G401.6 (cell line): Measurements from ENCODE around the gene FRMD6.
"Not testable (repeated sequence)": the region's sequence is repeated elsewhere in the genome, so short reads cannot be mapped to it uniquely, and the experiment has no call there.

Source experiments
- FAIRE-seq: peaks from 2 replicates; lab custom pipeline; 2012; peaks lifted over from hg19 to GRCh38; lab: Jason Lieb, UNC

The FRMD6 gene

DNA sequence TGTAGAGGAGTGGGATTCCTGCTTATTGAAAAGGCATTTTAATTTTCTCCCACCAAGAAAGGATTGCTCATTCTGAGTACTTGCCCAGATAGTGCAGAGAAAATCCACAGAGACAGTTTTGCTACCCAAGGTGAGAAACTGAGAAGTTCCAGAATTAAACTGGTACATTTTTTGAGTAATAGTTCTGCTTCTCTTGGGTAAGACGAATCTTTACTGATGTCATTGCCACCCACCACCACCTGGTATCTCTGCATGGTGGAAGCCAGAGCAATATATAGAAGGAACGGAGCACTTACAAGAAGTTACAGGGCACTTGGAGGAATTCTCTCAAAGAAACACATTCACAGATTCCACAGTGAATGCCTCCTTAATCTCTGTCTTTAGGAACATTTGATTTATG, 20.7 kb upstream of the FRMD6 start:
- no peak for FAIRE-seq

DNA sequence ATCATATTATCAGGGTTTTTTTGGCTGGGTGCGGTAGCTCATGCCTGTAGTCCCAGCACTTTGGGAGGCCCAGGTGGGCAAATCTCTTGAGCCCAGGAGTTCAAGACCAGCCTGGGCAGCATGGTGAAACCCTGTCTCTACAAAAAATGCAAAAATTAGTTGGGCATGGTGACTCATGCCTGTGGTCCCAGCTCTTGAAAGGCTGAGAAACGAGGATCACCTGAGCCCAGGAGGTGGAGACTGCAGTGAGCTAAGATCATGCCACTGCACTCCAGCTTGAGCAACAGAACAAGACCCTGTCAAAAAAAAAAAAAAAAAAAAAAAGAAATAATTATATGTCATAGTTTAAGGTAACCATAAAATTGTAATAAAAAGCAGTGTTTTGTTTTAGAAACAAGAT, 18.4 kb upstream of the FRMD6 start:
- not testable (repeated sequence) for FAIRE-seq

DNA sequence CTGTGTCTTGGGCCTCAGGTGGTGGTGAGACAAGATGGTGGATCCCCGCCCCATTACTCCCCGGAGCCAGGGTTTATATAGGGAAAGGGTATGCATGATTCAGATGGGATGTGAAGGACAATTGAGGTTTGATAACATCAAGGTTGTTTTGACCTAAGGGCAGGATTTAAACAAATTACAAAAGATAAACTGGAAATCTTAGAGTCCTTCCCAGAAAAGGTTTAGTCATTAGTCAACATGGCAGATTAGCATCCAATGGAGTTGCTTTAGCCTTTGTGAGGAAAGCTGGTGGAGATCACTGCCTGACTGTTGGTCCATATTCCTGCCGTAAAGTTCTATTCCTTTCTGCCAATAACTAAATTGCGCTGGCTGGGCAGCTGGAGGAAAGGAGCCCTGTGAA, 15.6 kb upstream of the FRMD6 start:
- no peak for FAIRE-seq

DNA sequence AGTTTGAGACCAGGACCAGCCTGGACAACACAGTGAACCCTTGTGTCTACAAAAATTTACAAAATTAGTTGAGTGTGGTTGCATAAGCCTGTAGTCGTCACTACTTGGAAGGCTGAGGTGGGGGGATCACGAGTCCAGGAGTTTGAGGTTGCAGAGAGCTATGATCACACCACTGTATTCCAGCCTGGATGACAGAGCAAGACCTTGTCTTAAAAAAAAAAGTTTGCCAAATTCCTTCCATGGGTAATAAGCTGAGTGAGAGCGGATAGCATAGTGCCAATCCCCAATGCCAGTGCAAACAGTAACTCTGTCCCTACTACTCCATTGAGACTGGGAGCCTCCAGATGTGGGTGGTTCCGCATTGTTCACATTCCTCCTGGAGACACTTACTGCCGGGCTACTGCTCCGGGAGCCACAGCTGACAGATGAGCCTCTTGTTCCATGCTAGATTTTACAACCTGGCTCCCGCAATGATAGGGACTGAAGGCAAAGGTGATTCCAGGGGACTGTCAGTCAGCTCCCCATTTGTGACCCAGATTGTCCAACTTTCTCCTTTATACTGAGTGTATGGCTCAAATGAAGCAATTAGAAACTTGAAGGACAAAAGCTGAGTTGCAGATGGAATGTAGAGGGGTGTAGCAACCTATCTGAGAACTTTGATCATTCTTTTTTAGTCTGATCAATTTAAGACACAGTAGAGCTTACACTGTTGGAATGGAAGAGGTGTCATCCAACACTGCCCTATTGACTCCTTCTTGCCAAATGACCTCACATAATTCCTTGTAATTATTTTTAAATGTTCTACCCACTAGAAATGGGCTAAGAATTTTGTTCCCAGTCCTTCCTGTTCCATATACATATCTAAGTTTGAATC, 13.4 kb upstream of the FRMD6 start:
- no peak for FAIRE-seq

DNA sequence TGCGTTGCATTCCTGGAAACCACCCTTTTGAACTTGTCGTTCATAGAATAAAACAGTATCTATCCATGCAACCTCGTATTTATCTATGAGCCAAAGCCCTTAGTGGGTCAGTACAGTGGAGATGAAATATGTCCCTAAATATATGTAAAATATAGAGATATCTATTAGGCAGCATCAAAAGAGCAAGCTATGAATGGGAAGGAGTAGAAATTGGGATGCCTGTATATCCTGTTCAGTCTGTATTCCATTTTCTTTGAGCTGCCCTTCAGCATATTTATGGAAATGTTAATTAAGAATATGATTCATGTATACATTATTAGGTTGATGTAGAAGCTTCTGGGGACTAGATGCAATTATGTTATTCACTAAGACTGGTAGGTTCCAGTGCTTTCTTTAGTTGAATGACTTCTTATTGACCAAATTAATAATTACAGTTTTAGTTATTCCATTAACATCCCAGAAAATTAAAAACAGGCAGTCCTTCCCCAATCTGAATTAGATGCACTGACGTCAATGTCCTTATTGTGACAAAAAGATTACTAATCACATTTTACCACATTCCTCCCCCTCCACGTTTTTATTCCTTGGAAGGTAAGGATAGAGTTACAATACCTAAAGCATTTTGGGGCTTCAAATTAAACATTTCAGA, 11.9 kb upstream of the FRMD6 start:
- FAIRE-seq = no peak

DNA sequence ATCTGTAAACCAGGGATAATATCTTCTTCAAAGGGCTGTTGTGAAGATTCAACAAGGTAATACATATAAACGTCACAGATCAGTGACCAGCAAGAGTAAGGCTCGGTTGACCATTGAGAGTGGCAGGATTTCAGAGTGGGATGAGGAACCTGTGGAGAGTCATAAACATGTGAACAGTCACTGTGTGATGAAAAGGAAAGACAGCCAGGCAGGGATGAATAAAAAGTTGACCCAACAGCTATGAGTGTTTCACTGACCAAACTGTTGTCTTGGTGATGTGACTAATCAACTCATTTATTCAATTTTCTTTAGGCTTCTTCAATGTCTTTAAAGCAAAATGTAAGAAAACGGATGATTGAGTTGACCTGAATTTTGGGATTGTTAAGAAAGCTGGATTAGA, 8.6 kb upstream of the FRMD6 start:
- FAIRE-seq = no peak

DNA sequence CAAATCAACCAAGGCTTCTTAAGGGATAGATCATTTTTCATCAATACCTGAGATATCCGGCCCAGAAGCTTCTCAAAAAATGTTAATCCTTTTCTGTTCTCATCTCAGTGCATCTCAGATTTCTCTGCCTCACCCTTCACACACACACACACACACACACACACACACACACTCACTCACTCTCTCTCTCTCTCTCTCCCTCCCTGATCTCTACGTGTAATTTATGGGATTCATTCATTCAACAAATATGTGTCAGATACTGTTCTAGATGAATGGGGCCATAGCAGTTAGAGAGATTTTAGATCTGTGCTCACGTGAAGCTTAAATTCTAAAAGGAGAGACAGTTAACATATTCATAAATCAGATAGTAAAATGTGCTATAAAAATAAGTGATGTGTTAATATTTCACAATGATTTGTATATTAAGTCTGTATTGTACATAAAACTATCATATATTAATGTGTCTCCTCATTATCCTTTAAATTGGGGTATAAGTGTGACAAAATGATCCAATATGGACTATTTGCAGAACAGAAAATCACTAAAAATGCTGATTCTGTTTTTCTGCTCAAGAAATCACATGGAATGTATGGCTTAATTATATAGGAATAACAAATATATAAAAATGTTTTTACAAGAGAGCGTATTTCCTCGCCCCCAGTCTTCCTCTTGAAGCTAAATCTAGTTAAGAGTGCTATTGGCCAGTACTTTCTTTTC, 7.3 kb upstream of the FRMD6 start:
- no peak for FAIRE-seq

DNA sequence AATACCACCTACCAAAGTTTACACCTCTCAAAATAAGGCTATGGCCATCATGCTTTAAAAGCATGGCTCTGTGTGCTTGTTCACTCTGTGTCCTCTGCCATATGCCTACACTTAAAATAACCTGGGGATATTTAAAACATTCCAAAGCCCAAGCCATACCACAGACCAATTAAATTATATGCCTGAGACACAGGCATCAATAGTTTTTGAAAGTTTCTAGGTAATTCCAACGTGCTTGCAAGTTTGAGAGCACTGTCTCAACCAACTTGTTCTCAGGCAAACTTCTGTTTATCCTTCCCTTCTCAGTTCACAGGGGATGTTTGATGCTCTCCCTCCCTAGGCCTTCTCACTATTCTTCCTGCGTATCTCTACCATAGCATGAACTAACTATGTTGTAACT, 3.4 kb upstream of the FRMD6 start:
- FAIRE-seq = no peak

DNA sequence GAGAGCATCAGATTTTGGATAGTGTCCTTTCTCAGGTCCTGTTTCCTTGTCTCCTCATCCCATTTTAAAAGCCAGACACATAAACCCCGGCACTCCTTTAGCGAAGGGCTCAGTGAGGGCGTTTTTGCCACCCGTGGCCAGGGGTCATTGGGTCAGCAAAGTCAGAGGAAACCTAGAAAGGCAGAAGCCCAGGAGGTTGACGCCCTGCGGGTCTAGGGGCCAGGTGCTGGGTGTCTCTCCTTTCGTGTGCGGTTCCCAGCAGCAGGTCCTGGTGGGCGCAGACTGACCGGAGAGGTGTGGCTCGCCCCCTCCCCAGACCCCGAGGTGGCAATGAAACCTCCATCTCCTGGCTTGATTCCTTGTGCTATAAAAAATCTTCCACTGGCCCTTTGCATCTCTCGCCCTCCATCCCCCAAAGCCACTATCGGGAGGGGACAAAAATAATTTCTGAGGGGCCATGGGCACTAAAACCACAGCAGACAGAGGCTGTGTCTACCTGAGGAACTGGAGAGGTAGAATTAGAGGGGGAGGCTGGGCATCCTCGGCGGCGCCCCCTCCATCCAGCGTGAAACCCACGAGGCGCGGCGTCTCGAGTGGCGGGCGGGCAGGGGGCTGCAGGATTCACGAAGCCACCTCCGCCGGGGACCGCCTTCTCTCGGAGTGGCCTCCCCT, 858 bp upstream of the FRMD6 start:
- no peak for FAIRE-seq

DNA sequence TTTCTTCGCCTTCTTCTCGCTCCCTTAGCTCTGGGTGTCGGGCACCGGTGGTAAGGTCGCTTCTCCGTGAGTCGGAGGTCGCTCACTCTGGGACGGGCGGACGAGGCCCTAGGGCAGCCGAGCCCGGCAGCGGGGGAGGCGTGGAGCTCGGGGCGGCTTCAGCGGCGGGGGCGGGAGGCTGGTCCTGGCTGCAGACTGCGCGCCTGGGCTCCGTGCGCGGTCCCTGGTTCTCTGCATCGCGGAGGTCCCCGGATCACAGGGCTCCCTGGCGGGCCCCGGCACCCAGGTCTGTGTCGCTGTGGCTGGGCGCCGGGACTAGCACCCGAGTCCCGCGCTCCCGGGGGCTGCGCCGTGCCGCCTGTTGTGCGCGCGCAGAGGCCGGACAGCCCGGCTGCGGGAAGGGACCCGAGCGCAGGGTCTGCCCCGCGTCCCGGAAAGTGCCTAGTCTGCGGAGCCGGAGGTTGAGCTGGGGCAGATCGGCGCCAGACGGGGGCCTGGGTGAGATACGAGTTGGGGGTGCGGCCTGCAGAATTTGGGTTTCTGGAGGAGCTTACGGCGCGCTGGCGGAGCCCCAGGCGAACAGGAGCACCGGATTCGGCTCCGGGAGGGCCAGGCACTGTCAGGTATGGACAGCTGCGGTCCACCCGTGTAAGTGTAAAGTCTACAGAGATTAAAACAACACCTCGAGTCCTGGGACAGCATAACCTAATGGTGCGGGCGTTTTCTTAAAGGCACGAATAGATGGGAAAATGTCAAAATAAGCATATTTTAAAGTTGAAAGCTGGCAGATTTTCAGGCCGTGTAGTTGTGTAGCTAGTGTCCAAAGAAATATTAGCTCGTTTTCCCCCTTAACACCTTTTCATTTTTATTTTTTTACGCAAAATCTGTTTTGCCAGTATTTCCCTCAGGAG, 713 bp downstream of the FRMD6 start:
- FAIRE-seq = no peak

DNA sequence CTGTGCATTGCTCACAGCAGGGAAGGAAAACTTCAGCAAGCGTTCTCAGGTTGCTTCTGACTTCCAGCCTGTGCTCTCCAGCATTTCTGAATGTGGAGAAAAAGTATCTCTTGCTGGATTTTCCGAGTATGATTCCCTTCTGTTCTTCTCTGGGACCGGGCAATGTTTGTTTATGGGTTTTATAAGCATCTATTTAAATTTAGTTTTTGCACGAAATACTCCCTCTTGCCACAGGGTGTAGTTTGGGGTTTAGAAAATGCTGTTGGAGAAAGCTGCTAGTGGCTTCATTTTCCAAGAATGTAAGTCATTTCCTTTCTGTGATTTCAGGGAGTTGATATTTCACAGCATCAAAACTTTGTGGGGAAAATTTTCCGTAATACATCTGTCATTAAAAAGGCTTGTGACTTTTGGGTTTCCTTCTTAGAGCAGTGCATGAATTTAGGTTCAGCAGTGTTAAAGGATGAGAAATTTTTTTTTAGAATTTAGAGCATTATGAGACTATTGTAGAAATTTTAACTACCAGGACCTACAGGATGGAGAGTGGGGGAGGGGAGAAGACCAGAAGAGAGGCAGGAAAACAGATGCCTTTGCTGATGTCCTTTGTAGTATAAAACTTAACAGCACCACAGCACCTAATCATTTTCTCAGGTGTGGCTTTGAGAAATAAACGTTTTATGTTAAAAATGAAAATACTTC, 1.5 kb downstream of the FRMD6 start:
- peak; percentile 92 for FAIRE-seq

DNA sequence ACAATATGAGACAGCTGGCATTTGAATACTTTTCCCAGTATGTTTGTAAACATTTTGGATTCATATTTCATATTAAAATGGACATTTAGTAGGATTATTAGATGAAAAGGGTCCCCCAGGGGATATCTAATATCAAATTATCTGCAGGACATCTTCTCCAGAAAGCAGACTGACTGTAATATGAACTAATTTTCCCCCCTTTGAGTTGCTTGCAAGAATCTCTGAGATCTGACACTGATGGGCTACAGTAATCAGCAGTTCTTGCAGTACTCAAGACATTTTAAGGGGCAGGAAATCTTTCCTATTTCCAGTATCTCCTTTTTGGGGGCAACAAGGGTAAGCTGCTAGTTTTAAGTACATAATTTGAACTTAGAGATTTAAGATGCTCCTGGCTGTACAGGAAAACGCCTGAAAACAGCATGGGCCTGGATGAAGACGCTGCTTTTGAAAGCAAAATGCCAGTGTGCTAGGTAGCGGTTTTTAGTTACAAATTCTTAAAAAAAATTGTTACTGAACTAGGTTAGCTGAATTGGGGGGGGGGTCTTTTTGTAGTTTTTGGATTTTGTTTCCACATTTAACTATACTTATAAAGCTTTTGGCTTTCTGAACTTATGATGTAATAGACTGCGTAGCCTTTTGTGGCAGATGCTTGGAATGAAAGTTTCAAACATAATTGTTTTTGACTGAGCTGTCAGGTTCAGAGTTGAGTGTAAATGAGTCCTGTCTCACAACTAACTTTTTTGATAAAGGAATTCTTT, 2.2 kb downstream of the FRMD6 start:
- no peak for FAIRE-seq

DNA sequence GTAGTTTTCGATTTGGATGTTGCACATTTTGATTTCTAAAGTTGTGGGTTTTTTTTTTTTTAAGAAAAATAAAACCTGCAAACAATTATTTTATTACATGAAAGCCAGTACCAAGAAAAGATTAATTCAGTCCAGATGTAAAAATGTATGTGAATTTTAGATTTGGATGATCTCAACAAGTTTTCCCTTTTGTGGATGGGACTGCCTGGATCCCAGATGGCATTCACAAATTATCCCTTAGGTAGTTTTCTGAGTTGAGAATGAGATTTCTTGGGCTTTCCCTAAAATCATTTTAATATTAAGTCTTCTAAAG, 2.8 kb downstream of the FRMD6 start:
- FAIRE-seq = peak; percentile 17

DNA sequence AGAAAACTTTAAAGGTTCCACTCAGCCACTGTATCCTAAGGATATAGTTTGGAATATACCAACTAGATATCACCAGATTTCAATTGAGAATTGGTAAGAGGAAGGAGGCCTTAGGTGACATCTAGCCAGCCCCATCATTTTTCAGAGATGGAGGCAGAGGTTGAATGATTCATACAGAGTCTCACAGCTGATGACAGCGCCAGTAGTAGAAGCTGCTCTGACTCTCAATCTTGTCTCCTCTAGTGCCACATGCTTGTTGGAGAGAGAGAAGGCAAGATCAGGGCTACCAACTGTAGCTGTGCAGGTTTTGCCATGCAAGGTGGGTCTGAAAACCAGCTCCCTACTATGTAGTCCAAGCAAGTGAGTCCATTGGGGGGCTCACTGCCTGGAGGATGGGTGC, 6.1 kb downstream of the FRMD6 start:
- FAIRE-seq = no peak

DNA sequence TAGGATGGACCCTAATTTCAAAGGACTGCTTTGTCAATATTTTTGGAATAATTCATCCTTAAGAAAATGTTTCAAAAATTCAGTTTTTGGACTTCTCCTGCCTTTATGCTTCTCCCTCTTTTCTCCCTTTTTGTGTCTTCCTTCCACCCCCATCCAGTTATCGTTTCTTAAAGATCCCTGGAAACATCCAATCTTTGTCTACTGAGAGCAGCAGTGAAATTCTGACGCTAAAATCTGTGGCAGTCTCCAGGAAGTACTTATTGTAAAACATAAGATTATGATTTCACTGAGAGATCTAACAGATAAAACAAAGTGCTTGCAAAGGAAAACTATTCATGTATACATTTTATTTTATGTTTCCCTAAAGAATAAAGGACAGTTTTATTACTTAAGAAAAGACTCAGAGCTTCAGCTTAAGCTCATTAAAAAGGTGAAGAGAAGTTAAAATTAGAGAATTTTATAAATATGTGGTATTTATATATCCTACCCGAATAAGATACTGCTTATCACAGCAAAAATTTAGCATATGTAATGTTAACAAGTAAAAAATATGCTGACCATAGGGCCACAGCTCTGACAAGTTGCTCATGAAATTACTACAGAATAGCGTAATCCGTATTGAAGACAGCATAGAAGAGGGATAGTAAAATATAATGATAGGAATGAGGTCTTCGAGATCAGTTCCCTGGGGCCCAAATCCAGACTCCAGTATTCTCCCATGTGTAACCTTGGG, 6.9 kb downstream of the FRMD6 start:
- no peak for FAIRE-seq

DNA sequence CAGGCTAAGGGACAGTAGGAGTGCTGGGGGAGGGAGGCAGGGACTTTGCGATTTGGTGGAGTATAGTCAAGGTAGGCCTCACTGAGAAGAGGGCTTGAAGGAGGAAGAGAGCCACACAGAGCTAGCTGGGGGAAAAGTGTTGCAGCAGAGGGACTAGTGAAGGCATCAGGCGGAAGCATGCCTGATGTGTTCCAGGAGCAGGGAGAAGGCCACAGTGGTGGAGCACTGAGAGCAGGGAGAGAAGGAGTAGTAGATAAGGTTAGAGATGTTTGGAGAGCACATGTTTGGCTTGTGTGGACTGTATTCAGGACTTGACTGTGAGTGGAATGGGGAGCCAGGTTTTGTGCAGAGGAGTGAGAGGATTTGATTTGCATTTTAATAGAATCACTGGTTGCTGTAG, 9.0 kb downstream of the FRMD6 start:
- no peak for FAIRE-seq

DNA sequence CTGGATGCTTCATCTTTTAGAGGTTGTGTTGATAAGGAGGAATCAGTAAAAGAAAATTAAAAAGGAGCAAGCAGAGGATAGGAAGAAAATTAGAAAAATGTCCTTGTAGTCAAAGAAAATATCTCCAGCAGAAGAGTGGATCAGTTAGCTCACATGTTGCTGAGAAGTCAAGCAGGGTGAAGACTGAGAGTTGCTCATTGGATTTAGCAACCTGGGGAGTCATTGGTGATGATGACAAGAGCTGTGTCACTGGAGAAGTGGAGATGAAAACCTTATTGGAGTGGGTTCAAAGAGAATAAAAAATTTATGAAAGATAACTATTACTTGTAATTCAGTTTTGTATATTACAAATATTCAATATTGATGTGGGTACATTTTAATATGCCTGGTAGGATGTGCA, 9.8 kb downstream of the FRMD6 start:
- FAIRE-seq = no peak

DNA sequence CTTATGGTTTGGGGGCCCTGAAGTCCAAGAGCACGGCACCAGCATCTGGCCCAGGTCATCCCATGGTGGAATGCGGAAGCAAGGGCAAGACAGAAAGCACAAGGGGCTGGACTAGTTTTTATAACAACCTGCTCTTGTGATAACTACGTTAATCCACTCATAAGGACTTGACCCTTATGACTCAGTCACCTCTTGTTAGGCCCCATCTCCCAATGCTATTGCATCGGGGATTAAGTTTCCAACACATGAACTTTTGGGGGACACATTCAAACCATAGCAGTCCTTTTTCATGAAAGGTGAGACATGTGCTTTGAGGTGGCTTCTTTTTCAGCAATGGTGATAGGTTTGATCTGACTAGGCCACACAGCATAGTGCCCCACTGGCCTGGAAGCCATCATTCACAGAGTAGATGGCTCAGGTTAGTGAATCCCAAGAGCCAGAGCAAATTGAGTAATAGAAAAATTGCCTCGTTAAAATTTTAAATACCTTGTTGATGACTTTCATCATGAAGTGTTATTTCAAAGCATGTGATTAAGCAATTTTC, 12.1 kb downstream of the FRMD6 start:
- FAIRE-seq = no peak

DNA sequence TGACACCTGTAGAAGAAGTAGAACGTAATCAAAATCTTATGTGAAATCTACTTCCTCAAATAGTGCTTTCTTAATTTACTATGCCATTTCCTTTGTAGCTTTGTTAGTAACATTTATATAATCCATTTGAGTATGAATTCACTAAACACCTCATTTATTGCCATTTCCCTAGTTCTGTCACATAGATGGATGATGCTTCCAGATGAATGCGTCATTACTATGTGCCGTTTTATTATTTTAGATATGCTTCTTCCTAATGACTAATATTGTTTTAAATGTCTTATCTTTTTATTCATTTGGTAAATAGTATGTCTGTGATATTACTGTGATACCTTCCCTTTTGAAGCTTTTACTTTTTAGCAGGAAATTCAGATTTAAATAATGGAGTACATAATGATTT, 14.4 kb downstream of the FRMD6 start:
- FAIRE-seq = no peak

DNA sequence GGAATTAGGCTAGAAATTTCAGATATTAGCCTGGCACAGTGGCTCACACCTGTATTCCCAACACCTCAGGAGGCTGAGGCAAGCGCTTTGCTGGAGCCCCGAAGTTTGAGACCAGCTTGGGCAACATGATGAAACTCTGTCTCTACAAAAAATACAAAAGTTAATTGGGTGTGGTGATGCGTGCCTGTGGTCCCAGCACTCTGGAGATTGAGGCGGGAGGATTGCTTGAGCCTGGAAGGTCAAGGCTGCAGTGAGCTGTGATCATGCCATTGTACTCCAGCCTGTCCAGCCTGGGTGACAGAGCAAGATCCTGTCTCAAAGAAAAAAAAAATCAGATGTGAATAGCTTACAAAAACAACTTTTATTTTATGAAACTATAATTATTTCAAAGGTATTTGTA, 15.1 kb downstream of the FRMD6 start:
- FAIRE-seq = no peak
